SK-N-SH (cell line): Measurements from ENCODE around the gene EEA1.

Experiments used
- RAD21 ChIP-seq: IDR thresholded peaks from 2 replicates; pipeline ENCODE4 v1.6.1; 2012; ENCODE audit warnings: mild to moderate bottlenecking, low read length
- RCOR1 ChIP-seq: fragments of 150-350 bp; IDR thresholded peaks from 2 replicates; pipeline ENCODE4 v1.6.1; 2017; ENCODE audit warnings: antibody characterized with exemption, low read length

GRCh38 chr12:92794814-92795213, 134.3 kb downstream of the EEA1 start:
- TF ChIP-seq RCOR1 (no peak), RAD21 (no peak)
